22Rv1 (cell line): ENCODE data around the gene FHIP2A.

Experiments
- CTCF ChIP-seq: fragments of 450-650 bp; IDR thresholded peaks from 2 replicates; pipeline ENCODE4 v1.5.1; 2017; ENCODE audit warnings: mild to moderate bottlenecking
- ZFX ChIP-seq: fragments of 450-650 bp; IDR thresholded peaks from 2 replicates; pipeline ENCODE4 v1.6.1; 2017; ENCODE audit warnings: antibody characterized with exemption, borderline replicate concordance

GRCh38 chr10:114852197-114852596, 30.6 kb downstream of the FHIP2A start:
- TF ChIP-seq CTCF (no peak), ZFX (no peak)
